GM12801 (cell line): ENCODE results near the gene YY1.

Experiments
- CTCF ChIP-seq: IDR thresholded peaks from one replicate; pipeline ENCODE4 v1.5.1; 2011; ENCODE audit warnings: control low read depth; ENCODE audit not compliant: insufficient read length; ENCODE audit errors: extremely low read depth

Gene YY1

GRCh38 chr14:100238419-100239210 lies at the start of gene YY1:
Gene YY1 (plus strand): TSS chr14:100239144. CDS start chr14:100239245, 101 bp downstream.
- no peak for TF ChIP-seq CTCF

GRCh38 chr14:100190126-100190525 lies 48.8 kb upstream of the YY1 start:
- no peak for TF ChIP-seq CTCF

- no peak for TF ChIP-seq CTCF
These were observed 47.2 kb upstream of the YY1 start for GRCh38 chr14:100191584-100192249.

GRCh38 chr14:100192250-100192671 lies 46.7 kb upstream of the YY1 start:
- TF ChIP-seq CTCF, result no peak

DNA sequence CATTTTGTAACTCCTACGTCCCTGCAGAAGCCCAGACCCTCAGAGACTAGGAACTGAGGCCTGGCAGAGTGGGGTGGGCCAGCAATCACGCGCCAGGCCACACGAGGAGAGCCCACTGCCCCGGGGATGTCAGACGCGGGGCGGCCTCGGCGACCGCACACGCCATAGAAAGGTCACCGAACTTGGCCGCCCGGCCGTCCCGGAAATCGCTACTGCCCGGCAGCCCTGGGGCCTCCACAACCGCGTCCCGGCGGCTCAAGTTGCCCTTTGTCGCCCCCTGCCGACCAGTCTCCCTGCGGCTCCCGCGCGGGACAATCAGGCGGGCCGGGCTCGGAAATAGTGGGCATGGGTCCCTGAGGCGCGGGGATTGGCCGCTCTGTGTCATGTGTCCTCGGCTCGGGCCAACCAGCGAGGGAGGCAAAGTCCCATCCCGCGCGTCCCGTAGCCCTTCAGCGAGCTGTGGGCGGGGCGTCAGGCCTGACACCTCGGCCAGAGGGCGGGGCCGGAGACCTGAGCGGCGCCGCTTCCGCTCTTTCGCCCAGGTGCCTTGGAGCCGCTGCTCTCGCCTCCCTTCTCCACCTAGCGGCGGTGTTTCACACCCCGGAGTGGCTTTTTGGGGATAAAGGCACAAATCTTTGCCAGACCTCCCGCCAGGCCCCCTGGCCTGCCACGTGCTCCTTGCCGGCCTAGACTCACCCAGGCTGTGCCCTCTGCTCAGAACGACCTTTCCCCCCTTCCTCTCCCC lies 46.1 kb upstream of the YY1 start:
- TF ChIP-seq CTCF, result no peak

GRCh38 chr14:100193417-100194357 lies 45.3 kb upstream of the YY1 start:
- TF ChIP-seq CTCF, result no peak
